ENCODE data around the gene TNFRSF6B.

- TF ChIP-seq, protein P1, sequence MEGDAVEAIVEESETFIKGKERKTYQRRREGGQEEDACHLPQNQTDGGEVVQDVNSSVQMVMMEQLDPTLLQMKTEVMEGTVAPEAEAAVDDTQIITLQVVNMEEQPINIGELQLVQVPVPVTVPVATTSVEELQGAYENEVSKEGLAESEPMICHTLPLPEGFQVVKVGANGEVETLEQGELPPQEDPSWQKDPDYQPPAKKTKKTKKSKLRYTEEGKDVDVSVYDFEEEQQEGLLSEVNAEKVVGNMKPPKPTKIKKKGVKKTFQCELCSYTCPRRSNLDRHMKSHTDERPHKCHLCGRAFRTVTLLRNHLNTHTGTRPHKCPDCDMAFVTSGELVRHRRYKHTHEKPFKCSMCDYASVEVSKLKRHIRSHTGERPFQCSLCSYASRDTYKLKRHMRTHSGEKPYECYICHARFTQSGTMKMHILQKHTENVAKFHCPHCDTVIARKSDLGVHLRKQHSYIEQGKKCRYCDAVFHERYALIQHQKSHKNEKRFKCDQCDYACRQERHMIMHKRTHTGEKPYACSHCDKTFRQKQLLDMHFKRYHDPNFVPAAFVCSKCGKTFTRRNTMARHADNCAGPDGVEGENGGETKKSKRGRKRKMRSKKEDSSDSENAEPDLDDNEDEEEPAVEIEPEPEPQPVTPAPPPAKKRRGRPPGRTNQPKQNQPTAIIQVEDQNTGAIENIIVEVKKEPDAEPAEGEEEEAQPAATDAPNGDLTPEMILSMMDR (IDR thresholded peaks at IDR 0.05; ENCODE audit: insufficient read depth, low read depth, low read length), result no peak
- no peak for TF ChIP-seq EZH2 (IDR thresholded peaks at IDR 0.05; ENCODE audit: insufficient read depth, low read length)
Observed at GRCh38 chr20:63690898-63691710, 5.3 kb upstream of the TNFRSF6B start.

Data from astrocyte (in vitro differentiated cells and primary cell).